GM21529 (cell line): Measurements from ENCODE around the gene MED12L.

ENCODE experiments used
- ATAC-seq: cut with Tn5 transposase; IDR thresholded peaks from one replicate; pipeline ENCODE4 v1.9.1; 2021; ENCODE audit not compliant: unreplicated experiment

The MED12L gene

DNA sequence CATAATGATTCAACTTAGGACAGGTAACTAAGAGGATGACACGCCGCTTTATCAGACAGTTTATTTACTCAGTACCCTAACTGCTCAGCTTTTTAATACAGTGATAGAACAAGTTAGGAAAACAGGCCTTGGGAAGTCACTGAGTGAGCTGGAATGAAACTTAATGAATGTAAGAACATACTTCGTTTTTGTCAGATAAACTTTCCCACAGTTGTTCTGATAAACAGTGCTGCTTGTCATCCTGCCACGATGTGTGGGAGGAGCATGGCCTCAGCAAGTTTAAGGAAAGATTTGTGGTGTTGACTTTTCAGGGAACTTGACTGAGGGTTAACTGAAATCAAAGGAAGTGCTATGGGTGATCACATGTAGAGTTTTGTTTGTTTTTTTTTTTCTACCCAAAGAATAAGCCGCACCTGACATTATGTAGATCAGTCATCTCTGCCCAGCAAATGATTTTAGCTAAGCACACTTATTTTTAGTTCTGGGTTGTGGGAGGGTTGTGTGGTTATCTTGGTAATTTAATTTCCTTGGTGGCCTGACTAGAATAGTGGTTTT, 198.5 kb downstream of the MED12L start:
- ATAC-seq: no peak

DNA sequence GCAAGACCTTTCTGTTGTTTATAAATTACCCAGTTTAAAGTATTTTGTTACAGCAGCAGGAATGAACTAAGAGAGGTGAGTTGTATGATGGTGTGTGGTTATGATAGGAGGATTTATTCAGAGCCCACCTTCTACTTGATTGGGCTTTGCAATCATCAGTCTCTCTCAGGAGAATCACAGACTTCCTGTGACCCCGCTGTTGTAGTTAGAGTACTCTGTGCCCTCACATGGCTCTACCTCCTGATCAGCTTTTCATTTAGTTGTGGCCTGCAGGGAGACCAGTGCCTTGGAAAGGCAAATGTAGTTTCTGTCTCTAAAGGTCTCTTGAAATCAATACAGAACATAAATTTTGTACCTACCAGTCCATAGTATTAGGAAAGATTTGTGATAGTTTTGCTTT, 200.5 kb downstream of the MED12L start:
- no peak for ATAC-seq

DNA sequence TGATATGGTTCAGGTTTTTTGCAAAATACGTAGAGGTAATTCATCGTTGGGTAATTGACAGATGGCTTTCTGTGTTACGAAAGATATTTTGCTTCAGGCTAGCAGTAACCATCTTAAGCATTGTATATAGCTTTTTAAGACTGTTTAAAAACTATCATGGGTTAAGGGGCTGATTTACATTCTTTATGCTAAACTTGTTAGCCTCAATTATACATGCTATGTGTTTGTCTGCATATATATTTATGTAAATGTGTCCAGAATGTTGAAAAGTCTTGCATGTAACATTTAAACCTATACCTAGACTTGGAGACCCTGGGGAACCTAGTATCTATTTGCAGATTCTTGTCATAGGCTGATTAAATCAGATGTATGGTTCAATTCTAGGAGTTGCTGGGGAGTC, 204.0 kb downstream of the MED12L start:
- no peak for ATAC-seq

DNA sequence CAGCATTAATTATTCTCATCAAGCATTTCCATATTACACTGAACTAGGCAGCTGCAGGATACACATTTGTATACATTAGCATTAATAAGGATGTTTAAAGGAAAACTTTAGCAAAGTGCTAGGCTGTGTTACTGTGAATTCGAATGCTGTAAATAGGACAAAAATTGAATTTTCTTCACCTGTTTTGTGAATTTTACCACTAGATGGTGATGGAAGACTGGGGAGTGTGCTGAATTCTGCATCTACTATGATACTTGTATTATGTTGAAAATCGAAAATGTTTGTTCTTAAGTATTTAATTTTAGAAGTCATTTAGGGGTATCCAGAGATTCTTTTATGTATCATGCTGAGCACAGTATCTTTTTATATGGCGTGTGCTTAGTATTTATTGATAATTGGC, 205.2 kb downstream of the MED12L start:
- no peak for ATAC-seq

DNA sequence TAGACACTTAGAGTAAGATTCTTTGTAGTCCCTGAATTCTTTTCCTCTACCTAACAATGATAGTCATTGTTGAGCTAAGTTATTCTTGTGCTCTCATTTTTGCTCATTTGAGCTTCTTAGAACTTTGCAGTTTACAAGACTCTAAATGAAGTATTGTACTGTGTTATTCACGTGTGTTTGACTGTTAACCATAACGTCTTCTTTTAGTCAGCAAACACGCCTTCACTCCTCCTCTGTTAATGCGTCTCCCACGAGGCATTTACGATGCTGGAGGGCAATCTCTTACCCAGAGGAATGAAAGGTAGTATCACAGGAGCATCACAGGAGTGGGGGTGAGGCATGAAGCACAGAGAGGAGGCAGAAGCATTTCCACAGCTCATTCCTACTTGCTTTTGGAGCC, 207.7 kb downstream of the MED12L start:
- no peak for ATAC-seq

DNA sequence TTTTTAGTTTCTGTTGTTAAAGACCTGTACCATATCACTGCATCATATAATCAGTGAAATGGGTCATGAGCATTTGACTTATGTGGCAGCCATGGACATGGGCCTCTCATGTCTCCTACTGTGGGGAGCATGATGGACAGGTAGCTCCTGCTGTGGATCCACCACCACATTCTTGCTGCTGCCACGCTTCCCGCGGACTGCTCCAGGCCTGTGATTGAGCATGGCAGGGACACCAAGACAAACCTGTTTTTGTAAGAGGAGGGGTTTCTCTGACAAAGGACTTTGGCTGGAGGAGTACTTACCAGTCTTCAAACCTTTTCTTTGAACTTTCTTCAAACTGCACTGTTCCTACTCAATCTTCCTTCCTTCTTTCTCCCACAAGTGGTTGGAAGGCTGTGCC, 210.8 kb downstream of the MED12L start:
- no peak for ATAC-seq

DNA sequence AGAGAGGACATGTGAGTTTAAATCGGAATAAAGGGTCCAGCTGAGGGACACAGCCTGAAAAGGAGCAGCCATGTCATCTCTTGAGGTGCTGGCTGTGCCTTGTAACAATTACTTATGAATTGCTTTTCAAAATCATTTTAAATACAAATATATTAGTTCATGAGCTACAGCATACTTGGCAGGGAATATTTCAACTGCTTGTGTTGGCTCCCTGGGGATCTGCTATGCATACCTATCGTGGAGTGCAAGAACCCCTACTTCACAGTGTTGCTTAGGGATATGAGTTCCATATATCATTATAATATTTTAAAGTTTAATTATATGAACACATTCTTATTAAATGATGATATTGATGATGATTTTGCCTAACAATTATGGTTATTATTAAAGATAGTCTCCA, 212.0 kb downstream of the MED12L start:
- ATAC-seq: no peak

DNA sequence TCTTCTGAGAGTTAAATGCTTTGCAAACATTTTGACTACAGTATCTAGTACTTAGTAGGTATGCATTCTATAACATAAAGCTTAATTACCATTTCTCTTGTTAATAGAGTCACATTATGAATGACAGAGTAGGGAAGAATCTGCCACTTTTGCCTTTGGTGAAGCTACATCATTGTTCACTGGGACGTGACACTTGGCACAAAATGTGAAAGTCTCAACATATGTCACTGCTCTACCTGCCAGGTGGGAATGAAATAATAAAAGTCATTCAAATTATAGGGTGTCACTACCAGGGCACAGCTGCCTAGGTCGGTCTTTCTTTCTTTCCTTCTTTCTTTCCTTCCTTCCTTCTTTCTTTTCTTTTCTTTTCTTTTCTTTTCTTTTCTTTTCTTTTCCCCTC, 213.5 kb downstream of the MED12L start:
- no peak for ATAC-seq

DNA sequence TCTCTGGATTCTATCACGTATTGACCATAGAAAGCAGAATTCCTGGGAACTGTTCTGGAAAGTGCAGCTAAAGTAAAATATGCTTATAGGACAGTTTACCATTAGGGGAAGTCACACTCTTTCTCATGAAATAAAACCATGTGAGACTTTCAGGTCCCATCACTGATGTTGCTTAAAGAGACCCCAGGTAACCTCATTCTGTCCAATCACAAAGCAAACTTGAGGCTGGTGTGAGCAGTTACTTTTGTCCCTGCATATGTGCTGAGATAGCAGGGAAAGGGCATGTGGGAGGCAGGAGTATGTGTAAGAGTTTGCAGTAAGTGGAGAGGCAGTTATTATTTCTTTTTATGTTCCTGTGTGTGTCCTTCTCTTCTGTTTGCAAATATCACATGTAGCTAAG, 215.1 kb downstream of the MED12L start:
- ATAC-seq: no peak

DNA sequence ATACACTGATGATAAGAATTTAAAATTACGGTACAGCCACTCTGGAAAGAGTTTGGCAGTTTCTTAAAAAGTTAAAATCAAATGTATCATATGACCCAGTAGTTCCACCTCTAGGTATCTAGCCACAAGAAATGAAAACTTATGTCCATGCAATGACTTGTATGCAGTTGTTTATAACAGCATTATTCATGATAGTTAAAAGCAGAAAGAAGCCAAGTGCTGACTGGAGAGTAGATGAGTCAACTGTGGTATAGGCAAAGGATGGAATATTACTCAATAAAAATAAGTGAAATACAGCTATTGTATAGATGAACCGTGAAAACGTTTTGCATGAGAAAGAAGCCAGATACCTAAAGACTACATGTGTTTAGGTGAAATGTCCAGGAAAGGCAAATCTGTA, 216.3 kb downstream of the MED12L start:
- no peak for ATAC-seq

DNA sequence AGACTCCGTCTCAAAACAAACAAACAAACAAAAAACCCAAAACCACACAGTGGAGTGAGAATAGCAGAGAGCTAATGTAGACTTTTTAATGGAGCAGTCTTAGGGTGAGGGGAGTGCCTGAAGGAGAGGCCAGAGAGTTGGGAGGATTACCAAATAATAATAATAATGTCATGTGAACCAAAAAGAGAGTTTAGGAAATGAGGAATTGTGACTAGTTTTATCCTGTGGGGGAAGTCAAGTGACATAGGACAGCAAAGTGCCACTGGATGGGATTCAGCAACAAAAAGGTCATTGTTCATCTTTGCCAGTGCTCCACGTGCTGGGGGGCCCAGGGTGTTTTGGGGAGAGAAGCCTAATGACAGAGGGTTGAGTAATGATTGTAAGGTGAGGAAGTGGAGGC, 218.3 kb downstream of the MED12L start:
- ATAC-seq: no peak

DNA sequence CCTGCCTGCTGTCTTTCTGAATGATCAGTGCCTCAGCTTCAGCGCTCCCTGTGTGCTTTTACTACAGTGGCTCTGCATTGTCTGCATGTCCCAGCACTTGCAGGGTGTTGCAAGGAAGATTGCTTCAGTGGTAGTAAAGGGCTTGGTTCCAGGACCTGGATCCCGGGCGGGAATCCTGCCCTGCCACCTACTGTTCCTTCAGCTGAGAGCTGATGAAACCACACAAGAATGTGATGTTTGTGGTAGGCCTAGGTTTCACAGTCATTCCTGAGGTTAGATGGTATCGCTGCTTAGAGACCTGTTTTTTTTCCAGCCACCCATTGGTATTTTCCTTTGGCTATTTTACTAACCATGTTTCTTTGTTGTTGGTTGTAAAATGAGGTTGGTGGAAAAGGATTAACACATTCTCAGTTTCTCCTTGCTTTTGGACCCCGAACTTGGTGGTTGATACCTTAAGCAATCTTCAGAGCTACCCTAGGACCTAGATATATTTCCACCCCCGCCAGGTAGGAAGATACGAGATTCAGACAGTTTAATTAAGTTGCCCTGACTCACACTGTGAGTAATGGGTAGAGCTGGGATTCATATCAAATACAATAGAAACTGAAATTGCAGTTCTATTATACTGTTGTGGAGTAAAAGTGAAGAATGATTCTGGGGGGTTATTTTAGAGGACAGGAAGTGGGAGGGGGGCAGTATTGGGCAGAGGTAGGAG, 219.8 kb downstream of the MED12L start:
- ATAC-seq: no peak

DNA sequence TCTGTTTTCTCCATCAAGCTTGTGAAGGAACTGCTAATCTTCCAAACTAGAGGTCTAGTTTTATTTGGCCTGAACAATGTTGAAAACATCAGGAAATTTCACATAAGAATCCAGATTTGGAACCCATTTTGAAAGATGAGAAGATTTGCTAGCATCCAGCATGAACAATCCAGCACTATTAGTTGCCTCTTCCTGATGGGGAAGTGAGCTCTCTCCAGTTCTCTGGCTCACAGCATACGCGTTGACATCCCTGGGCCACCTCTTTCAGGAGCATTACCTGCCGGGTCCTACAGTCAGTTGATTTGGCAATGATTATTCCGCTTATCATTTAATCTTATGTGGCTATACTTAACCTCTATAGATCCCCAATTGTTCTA, 220.3 kb downstream of the MED12L start:
- ATAC-seq: no peak

DNA sequence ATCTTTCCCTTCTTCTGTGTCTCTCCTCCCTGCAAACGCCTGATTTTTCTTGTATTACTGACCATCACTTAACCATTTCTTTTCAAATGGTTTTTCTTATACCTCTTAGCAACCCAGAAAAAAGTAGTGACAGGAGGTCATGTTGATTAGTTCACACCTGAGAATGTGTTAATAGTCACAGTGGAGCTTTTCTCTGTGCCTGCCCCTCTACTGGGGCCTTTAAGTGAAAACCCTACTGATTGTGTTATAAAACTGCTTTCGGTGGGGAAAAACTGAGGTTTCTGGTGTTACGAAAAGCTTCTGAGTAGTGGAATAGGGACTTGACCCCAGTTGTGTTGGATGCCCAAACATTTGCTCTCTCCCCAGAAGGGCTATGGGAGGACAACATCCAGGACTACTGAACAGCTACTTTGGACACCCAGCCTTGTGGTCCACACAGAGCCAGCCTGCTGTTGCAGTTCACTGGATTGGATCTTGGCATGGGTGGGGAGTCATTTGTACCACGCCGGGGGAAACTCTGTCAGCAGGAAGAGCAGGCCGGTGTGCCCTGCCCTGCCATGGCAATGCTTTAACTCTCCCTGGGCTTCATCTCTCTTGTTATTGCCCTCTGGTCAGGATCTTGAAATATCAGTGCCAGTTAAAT, 220.8 kb downstream of the MED12L start:
- no peak for ATAC-seq

DNA sequence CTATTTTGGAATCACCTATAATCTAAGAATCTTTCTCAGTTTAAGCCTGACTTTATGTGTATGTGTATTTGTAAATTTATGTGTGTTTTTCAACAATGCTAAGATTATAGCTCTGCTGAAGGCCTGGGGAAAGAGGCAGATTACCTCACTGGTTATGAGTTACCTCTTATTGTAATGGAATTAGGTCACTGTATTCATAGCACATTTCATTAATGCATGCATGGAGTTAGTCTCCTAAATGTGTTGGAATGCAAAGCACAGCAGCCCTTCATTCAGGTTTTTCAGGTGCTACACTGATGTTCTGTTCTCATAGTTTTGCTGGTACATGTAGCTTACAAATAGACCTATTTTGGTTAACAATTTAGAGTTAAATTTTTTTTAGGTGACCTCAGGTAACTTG, 221.7 kb downstream of the MED12L start:
- ATAC-seq: no peak

DNA sequence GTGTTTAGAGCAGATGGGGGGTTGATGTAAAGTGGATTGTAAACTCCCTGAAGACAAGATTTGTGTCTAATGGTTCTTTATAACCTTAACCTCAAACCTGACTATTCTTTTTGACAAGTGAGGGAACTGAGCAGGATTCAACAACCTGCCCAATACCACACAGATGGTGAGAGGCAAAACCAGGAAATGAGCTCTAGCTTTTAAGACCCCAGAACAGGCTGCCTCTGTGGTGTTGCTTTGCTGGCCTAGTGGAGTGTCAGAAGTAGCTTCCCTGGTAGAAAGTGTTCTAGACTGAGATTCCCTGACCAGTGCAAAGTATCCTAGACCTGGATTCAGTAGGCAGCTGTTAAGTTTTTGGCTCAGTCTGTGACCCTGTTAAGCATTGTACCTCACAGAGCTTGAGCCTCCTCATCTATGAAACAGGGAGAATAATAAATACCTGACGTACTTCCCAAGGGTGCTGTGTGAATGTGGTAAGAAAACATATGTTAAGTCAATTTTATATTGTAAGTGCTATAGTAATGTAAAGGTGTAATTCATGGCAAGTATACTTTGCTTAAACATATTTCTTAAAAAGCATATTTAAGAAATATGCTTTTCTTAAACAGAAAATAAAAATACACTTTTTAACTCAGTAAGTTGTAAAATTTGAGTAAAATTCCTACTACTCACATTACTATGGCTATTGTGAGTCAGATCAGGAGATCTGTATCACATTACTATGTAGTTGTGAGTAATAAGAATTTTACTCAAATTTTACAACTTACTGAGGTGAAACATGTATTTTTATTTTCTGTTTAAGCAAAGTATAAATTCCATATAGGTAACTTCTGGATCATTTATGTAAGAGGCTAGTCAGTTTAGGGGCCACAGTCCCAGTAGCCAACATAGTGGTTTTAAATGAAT, 222.4 kb downstream of the MED12L start:
- no peak for ATAC-seq

DNA sequence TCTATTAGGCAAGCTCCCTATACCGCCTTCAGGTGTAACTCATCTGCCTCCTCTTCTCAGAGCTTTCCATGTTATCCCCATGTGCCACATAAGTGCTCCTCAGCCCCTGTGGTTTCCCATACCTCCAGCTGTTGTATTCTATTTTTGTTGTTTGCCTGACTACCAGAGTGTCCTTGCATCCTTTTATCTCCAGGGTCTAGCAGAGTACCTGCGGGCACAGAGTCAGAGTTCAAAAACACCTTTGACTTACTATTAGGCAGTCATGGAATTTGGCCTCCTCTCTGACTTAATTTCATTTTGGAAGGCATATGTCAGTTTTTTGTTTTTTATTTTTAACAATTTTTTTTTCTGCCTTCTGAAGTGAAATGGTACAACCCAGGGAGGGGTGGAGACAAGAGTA, 224.1 kb downstream of the MED12L start:
- no peak for ATAC-seq

DNA sequence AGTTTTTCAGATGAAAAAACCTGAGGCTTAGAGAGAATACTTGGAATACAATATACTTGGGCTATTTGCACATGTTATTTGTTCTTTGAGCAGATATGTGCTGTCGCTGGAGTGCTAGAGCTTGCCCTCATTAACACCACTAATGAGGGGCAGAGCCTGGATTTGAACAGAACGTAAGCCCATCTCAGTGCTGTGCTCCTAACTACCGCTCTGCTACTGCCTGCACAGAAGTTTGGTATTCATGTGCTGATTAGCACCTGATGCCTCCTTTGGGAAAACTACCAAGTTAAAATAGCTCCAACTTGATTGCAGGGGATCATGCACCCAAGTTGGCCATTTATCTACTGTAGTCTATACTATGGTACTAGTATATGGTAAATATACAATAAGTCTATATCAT, 227.5 kb downstream of the MED12L start:
- no peak for ATAC-seq

DNA sequence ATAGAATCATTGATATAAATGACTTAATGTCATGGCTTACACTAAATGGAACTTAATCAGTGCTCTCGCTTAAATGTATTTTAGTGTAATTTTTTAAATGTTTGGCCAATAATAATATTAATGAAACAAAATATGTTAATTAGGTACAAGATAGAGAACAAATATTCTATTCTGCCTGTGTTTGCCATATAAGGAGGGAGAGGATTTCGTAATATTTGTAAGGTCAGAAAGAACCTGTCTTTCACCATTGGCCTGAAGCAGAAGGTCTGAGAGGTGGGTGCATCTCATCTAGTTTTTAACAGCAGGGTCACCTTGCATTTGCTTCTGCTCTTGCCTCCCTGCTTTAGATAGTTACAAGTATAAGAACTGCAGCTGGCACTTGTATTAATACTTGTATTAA, 228.7 kb downstream of the MED12L start:
- no peak for ATAC-seq

DNA sequence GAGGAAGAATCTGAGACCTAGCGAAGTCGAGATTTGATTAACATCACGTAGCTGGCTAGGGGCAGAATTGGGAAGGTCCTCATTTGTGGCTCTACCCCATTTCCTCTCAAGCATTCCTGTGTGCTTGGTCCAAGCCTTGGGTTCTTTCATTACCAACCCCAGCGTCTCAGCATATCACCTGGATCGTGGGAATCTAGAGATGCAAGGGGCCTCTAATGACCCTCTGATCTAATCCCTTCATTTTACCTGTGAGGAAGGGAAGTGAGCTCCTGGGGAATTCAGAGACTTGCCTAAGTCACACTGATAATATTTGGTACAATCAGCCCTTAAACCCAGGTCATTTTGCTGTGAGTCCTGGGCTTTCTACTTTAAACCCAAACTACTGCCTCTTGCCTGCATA, 229.1 kb downstream of the MED12L start:
- no peak for ATAC-seq

DNA sequence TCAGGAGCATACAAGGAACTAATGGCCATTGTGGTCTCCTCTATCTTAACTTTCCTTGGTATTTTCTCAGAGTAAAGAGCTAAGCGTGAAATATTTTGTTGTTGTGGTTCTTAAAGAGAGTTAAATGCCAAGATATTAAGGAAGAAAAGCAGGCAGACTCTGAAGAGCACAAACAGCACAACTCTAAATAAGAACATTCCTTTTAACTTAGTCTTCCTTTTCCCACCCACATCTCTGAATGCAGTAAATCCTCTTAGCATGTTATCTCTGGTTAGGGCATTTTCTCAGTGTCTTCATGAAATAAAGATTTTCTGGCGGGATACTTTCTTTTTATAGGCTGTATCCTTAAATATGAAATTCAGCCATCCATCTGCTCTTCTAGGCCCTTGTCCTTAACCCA, 229.7 kb downstream of the MED12L start:
- ATAC-seq: no peak

DNA sequence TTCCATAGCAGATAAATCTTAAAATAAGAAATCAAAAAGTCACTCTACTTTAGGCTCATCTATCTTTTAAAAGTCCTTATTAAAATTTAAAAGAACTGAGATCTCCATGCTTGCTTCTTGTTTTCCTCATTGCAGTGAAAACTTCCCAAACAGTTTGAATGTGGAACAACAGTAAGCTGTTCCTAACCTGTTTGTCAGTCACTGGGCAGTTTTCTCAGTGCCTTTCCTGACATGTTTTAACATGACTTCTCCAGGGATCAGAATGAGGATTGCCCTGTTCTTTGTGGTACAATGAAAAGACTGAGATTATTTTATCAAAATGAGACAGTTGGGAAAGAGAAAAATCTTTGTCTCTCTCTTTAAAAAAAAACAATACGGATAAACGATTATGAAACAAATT, 230.4 kb downstream of the MED12L start:
- ATAC-seq: no peak
